GM23338 (cell line): ENCODE data around the gene ZNF165. TPM values are rescaled to one million over a fixed set of nuclear protein-coding genes. Genes with fewer than 3 reads are reported as not detected.

ENCODE experiments used
- ATAC-seq: fragments of 200-7000 bp; cut with Tn5 transposase; 3 replicates; pipeline ENCODE4 v1.9.1; 2020
- DNase-seq: peaks from one replicate; pipeline ENCODE4 v3.0.0-alpha.2; 2015; ENCODE audit warnings: low spot score
- H2AFZ ChIP-seq: fragments of 200-600 bp; sonication (generic); 2 replicates; pipeline ENCODE4 v1.8.0; 2016; ENCODE audit warnings: antibody characterized with exemption, mild to moderate bottlenecking, moderate library complexity
- H3F3A ChIP-seq: fragments of 200-600 bp; sonication (generic); replicated peaks from 2 replicates; pipeline ENCODE4 v1.8.0; 2017; ENCODE audit warnings: antibody characterized with exemption, mixed run types, low read depth
- H3K27ac ChIP-seq: fragments of 200-600 bp; sonication (generic); 2 replicates; pipeline ENCODE4 v1.6.1; 2016; ENCODE audit warnings: low read depth
- H3K27me3 ChIP-seq: fragments of 200-600 bp; sonication (generic); 2 replicates; pipeline ENCODE4 v1.8.0; 2016; ENCODE audit warnings: mild to moderate bottlenecking, mixed run types, moderate library complexity; ENCODE audit not compliant: insufficient read depth
- H3K36me3 ChIP-seq: fragments of 200-600 bp; sonication (generic); 2 replicates; pipeline ENCODE4 v1.8.0; 2016; ENCODE audit warnings: mild to moderate bottlenecking; ENCODE audit not compliant: insufficient read depth
- H3K4me1 ChIP-seq: fragments of 200-600 bp; sonication (generic); 2 replicates; pipeline ENCODE4 v1.8.0; 2016; ENCODE audit warnings: mild to moderate bottlenecking, moderate library complexity; ENCODE audit not compliant: insufficient read depth
- H3K4me2 ChIP-seq: fragments of 200-600 bp; sonication (generic); 2 replicates; pipeline ENCODE4 v1.7.1; 2017; ENCODE audit warnings: mixed run types
- H3K4me3 ChIP-seq: fragments of 200-600 bp; sonication (generic); 2 replicates; pipeline ENCODE4 v1.6.1; 2016; ENCODE audit warnings: mixed run types
- H3K79me2 ChIP-seq: fragments of 200-600 bp; sonication (generic); replicated peaks from 2 replicates; pipeline ENCODE4 v1.8.0; 2017; ENCODE audit warnings: mild to moderate bottlenecking; ENCODE audit not compliant: insufficient read depth
- H3K9me2 ChIP-seq: fragments of 200-600 bp; sonication (generic); 2 replicates; pipeline ENCODE4 v1.8.0; 2017; ENCODE audit not compliant: insufficient read depth
- H4K20me1 ChIP-seq: fragments of 200-600 bp; sonication (generic); replicated peaks from 2 replicates; pipeline ENCODE4 v1.8.0; 2017; ENCODE audit warnings: mild to moderate bottlenecking; ENCODE audit not compliant: insufficient read depth
- H3K27ac Mint-ChIP-seq: 2 replicates; pipeline ENCODE4 v1.8.0; 2020; ENCODE audit warnings: inconsistent platforms, mild to moderate bottlenecking, moderate library complexity, mixed read lengths
- H3K27me3 Mint-ChIP-seq: 3 replicates; pipeline ENCODE4 v1.8.0; 2022; ENCODE audit warnings: low read depth, mild to moderate bottlenecking, moderate library complexity, mixed read lengths, inconsistent platforms; ENCODE audit not compliant: insufficient read depth, poor library complexity
- H3K36me3 Mint-ChIP-seq: 3 replicates; pipeline ENCODE4 v1.8.0; 2021; ENCODE audit warnings: low read depth, mild to moderate bottlenecking, inconsistent platforms, moderate library complexity, mixed read lengths
- H3K4me1 Mint-ChIP-seq: 3 replicates; pipeline ENCODE4 v1.8.0; 2020; ENCODE audit warnings: mild to moderate bottlenecking, inconsistent platforms, mixed read lengths
- H3K4me3 Mint-ChIP-seq: 3 replicates; pipeline ENCODE4 v1.8.0; 2021; ENCODE audit warnings: moderate library complexity, mild to moderate bottlenecking, inconsistent platforms, mixed read lengths
- H3K9me3 Mint-ChIP-seq: 3 replicates; pipeline ENCODE4 v1.8.0; 2020; ENCODE audit warnings: moderate library complexity, mild to moderate bottlenecking, inconsistent platforms, mixed read lengths
- CREB1 ChIP-seq: fragments of 250-450 bp; sonication (Bioruptor Pico); IDR thresholded peaks from 2 replicates; pipeline ENCODE4 v1.5.0; 2020; ENCODE audit warnings: low read depth, mild to moderate bottlenecking, moderate library complexity
- EZH2 ChIP-seq: fragments of 200-600 bp; sonication (generic); IDR thresholded peaks from one replicate; pipeline ENCODE4 v1.8.0; 2017; ENCODE audit warnings: antibody characterized with exemption, mild to moderate bottlenecking, low read depth; ENCODE audit not compliant: unreplicated experiment
- EZH2phosphoT487 ChIP-seq: fragments of 200-600 bp; sonication (generic); IDR thresholded peaks from one replicate; pipeline ENCODE4 v1.8.1; 2018; ENCODE audit warnings: antibody characterized with exemption; ENCODE audit not compliant: unreplicated experiment
- JUNB ChIP-seq: IDR thresholded peaks from one replicate; pipeline ENCODE4 v1.6.1; 2016; ENCODE audit warnings: antibody characterized with exemption; ENCODE audit not compliant: unreplicated experiment
- NANOG ChIP-seq: IDR thresholded peaks from 2 replicates; pipeline ENCODE4 v1.6.1; 2016; ENCODE audit warnings: antibody characterized with exemption, borderline replicate concordance
- POLR2AphosphoS5 ChIP-seq: IDR thresholded peaks from 2 replicates; pipeline ENCODE4 v1.6.1; 2016; ENCODE audit warnings: antibody characterized with exemption, low read depth
- STAT1 ChIP-seq: IDR thresholded peaks from one replicate; pipeline ENCODE4 v1.6.1; 2016; ENCODE audit warnings: antibody characterized with exemption; ENCODE audit not compliant: unreplicated experiment
- ZNF114 ChIP-seq: fragments of 250-450 bp; sonication (Bioruptor Pico); IDR thresholded peaks from 2 replicates; pipeline ENCODE4 v1.5.0; 2020; ENCODE audit warnings: mild to moderate bottlenecking, moderate library complexity
- ZNF331 ChIP-seq: fragments of 250-450 bp; sonication (Bioruptor Pico); IDR thresholded peaks from 2 replicates; pipeline ENCODE4 v1.5.0; 2020; ENCODE audit warnings: low read depth, mild to moderate bottlenecking, moderate library complexity
- polyA plus RNA-seq: library from polyadenylated mRNA; unstranded; fragments of >200 nt; fragmentation: Nextera tagmentation; extraction: Ambion mirVana; gene quantifications from 2 replicates; pipeline ENCODE4 v1.2.1, GENCODE V29; 2016
- total RNA-seq: library from RNA; depleted of rRNA; stranded (reverse); fragments of >200 nt; shearing (Covaris generic); gene quantifications from 2 replicates; pipeline ENCODE4 v1.2.3, GENCODE V29; 2014
- TF ChIP-seq, protein P1 (sequence below), 2 experiments: fragments of 200-600 bp in 1 of 2; sonication (generic) in 1 of 2; conservative IDR thresholded peaks; 2 replicates each; pipeline versions ENCODE4 v1.5.1 to v1.6.1; 2016 to 2017; ENCODE audit warnings: antibody characterized with exemption in 2 of 2, low read depth in 2 of 2, mild to moderate bottlenecking in 2 of 2, moderate library complexity in 1 of 2
- TF ChIP-seq, protein P2 (sequence below): fragments of 250-450 bp; sonication (Bioruptor Pico); IDR thresholded peaks from 2 replicates; pipeline ENCODE4 v1.5.0; 2020; ENCODE audit warnings: mild to moderate bottlenecking, moderate library complexity
- TF ChIP-seq, protein P3 (sequence below): IDR thresholded peaks from one replicate; pipeline ENCODE4 v1.6.1; 2018; ENCODE audit warnings: antibody characterized with exemption; ENCODE audit not compliant: unreplicated experiment
- TF ChIP-seq, protein P4 (sequence below): IDR thresholded peaks from 2 replicates; pipeline ENCODE4 v1.6.1; 2016; ENCODE audit warnings: antibody characterized with exemption

Gene ZNF165
- total and polyA plus RNA-seq, 2 experiments from 2014 or later = 5.5 to 8.9 TPM

DNA sequence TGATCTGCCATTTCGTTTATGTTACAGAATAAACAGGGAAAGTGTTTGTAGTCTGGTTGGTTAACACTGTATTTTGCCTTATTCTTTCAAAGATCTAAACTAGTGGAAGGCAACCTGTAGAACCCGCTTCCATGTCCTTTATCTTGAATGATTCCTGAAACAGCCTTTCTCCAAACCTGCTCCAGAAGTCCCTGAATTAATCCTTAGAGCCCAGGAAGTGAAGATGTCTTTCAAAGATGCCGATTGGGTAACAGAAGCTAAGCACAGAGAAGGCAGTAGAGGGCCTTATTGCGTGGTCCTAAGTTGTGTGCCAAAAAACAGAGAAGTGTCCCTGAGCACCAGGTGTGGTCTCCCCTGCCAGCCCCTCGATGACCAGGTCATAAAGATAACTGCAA lies 24.9 kb downstream of the ZNF165 start:
- Histone ChIP-seq H3K4me3 (peak overlapping the region; percentile 89), H3K27me3 (peaks cover 26% of the 10 kb centered on the region; the same call in 1 of the 2 replicates), H2AFZ (peak overlapping the region; percentile 98), H3K27ac (no peak overlapping the region), H3K9me2 (no peaks in the 10 kb centered on the region), H3K79me2 (no peaks in the 10 kb centered on the region), H3K4me1 (no peaks in the 10 kb centered on the region), H3F3A (no peaks in the 10 kb centered on the region), H4K20me1 (no peaks in the 10 kb centered on the region), H3K4me2 (peak overlapping the region; percentile 94), H3K36me3 (no peaks in the 10 kb centered on the region)
- H3K36me3 Mint-ChIP-seq = no peaks in the 10 kb centered on the region
- no peak overlapping the region for H3K27ac Mint-ChIP-seq
- H3K4me3 Mint-ChIP-seq = peak overlapping the region; percentile 76
- H3K27me3 Mint-ChIP-seq = peaks cover 11% of the 10 kb centered on the region
- no peaks in the 10 kb centered on the region; the same call in 1 of the 3 replicates for H3K9me3 Mint-ChIP-seq
- DNase-seq (peak; percentile 34), ATAC-seq (peak; percentile 53)
- H3K4me1 Mint-ChIP-seq = no peaks in the 10 kb centered on the region
- TF ChIP-seq, protein P1, sequence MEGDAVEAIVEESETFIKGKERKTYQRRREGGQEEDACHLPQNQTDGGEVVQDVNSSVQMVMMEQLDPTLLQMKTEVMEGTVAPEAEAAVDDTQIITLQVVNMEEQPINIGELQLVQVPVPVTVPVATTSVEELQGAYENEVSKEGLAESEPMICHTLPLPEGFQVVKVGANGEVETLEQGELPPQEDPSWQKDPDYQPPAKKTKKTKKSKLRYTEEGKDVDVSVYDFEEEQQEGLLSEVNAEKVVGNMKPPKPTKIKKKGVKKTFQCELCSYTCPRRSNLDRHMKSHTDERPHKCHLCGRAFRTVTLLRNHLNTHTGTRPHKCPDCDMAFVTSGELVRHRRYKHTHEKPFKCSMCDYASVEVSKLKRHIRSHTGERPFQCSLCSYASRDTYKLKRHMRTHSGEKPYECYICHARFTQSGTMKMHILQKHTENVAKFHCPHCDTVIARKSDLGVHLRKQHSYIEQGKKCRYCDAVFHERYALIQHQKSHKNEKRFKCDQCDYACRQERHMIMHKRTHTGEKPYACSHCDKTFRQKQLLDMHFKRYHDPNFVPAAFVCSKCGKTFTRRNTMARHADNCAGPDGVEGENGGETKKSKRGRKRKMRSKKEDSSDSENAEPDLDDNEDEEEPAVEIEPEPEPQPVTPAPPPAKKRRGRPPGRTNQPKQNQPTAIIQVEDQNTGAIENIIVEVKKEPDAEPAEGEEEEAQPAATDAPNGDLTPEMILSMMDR (conservative IDR thresholded peaks at IDR 0.05; ENCODE audit: low read depth in 2 of 2) = no peak; a peak in 1 of 4 replicates
- TF ChIP-seq EZH2phosphoT487 = no peak
- TF ChIP-seq CREB1 (CRISPR knock-in tag) = no peak
- no peak for TF ChIP-seq EZH2
- TF ChIP-seq, protein P2, sequence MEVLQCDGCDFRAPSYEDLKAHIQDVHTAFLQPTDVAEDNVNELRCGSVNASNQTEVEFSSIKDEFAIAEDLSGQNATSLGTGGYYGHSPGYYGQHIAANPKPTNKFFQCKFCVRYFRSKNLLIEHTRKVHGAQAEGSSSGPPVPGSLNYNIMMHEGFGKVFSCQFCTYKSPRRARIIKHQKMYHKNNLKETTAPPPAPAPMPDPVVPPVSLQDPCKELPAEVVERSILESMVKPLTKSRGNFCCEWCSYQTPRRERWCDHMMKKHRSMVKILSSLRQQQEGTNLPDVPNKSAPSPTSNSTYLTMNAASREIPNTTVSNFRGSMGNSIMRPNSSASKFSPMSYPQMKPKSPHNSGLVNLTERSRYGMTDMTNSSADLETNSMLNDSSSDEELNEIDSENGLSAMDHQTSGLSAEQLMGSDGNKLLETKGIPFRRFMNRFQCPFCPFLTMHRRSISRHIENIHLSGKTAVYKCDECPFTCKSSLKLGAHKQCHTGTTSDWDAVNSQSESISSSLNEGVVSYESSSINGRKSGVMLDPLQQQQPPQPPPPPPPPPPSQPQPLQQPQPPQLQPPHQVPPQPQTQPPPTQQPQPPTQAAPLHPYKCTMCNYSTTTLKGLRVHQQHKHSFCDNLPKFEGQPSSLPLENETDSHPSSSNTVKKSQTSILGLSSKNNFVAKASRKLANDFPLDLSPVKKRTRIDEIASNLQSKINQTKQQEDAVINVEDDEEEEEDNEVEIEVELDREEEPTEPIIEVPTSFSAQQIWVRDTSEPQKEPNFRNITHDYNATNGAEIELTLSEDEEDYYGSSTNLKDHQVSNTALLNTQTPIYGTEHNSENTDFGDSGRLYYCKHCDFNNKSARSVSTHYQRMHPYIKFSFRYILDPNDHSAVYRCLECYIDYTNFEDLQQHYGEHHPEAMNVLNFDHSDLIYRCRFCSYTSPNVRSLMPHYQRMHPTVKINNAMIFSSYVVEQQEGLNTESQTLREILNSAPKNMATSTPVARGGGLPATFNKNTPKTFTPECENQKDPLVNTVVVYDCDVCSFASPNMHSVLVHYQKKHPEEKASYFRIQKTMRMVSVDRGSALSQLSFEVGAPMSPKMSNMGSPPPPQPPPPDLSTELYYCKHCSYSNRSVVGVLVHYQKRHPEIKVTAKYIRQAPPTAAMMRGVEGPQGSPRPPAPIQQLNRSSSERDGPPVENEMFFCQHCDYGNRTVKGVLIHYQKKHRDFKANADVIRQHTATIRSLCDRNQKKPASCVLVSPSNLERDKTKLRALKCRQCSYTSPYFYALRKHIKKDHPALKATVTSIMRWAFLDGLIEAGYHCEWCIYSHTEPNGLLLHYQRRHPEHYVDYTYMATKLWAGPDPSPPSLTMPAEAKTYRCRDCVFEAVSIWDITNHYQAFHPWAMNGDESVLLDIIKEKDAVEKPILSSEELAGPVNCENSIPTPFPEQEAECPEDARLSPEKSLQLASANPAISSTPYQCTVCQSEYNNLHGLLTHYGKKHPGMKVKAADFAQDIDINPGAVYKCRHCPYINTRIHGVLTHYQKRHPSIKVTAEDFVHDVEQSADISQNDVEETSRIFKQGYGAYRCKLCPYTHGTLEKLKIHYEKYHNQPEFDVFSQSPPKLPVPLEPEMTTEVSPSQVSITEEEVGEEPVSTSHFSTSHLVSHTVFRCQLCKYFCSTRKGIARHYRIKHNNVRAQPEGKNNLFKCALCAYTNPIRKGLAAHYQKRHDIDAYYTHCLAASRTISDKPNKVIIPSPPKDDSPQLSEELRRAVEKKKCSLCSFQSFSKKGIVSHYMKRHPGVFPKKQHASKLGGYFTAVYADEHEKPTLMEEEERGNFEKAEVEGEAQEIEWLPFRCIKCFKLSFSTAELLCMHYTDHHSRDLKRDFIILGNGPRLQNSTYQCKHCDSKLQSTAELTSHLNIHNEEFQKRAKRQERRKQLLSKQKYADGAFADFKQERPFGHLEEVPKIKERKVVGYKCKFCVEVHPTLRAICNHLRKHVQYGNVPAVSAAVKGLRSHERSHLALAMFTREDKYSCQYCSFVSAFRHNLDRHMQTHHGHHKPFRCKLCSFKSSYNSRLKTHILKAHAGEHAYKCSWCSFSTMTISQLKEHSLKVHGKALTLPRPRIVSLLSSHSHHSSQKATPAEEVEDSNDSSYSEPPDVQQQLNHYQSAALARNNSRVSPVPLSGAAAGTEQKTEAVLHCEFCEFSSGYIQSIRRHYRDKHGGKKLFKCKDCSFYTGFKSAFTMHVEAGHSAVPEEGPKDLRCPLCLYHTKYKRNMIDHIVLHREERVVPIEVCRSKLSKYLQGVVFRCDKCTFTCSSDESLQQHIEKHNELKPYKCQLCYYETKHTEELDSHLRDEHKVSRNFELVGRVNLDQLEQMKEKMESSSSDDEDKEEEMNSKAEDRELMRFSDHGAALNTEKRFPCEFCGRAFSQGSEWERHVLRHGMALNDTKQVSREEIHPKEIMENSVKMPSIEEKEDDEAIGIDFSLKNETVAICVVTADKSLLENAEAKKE (CRISPR knock-in tag) = no peak
- no peak for TF ChIP-seq STAT1
- no peak for TF ChIP-seq JUNB
- no peak for TF ChIP-seq NANOG
- no peak for TF ChIP-seq ZNF114
- TF ChIP-seq, protein P3, sequence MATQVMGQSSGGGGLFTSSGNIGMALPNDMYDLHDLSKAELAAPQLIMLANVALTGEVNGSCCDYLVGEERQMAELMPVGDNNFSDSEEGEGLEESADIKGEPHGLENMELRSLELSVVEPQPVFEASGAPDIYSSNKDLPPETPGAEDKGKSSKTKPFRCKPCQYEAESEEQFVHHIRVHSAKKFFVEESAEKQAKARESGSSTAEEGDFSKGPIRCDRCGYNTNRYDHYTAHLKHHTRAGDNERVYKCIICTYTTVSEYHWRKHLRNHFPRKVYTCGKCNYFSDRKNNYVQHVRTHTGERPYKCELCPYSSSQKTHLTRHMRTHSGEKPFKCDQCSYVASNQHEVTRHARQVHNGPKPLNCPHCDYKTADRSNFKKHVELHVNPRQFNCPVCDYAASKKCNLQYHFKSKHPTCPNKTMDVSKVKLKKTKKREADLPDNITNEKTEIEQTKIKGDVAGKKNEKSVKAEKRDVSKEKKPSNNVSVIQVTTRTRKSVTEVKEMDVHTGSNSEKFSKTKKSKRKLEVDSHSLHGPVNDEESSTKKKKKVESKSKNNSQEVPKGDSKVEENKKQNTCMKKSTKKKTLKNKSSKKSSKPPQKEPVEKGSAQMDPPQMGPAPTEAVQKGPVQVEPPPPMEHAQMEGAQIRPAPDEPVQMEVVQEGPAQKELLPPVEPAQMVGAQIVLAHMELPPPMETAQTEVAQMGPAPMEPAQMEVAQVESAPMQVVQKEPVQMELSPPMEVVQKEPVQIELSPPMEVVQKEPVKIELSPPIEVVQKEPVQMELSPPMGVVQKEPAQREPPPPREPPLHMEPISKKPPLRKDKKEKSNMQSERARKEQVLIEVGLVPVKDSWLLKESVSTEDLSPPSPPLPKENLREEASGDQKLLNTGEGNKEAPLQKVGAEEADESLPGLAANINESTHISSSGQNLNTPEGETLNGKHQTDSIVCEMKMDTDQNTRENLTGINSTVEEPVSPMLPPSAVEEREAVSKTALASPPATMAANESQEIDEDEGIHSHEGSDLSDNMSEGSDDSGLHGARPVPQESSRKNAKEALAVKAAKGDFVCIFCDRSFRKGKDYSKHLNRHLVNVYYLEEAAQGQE = no peak
- TF ChIP-seq, protein P4, sequence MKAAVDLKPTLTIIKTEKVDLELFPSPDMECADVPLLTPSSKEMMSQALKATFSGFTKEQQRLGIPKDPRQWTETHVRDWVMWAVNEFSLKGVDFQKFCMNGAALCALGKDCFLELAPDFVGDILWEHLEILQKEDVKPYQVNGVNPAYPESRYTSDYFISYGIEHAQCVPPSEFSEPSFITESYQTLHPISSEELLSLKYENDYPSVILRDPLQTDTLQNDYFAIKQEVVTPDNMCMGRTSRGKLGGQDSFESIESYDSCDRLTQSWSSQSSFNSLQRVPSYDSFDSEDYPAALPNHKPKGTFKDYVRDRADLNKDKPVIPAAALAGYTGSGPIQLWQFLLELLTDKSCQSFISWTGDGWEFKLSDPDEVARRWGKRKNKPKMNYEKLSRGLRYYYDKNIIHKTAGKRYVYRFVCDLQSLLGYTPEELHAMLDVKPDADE = no peak
- no peak for TF ChIP-seq POLR2AphosphoS5
- no peak for TF ChIP-seq ZNF331 (CRISPR knock-in tag)
